HepG2 (cell line): ENCODE data around the gene PAN2. TPM values are rescaled to one million over a fixed set of nuclear protein-coding genes. Genes with fewer than 3 reads are reported as not detected.

ENCODE experiments used
- ATAC-seq: fragments of 200-7000 bp; cut with Tn5 transposase; 3 replicates; pipeline ENCODE4 v1.9.1; 2020; ENCODE audit warnings: mild to moderate bottlenecking, moderate library complexity
- BruUV-seq: library from RNA; stranded (reverse); fragments of 400-500 nt; replicated peaks from 2 replicates; lab custom pipeline; 2021; lab: Mats Ljungman, UMichigan
- CTCF ChIA-PET: fragments of 300-600 bp; formaldehyde crosslinking; extraction: SDS; loops from one replicate; lab custom pipeline; 2021; ENCODE audit warnings: low total read pairs, inconsistent platforms, low intra/inter-chr PET ratio; lab: Yijun Ruan, JAX
- POLR2A ChIA-PET: fragments of 350-600 bp; sonication (Branson Sonifier 250); formaldehyde crosslinking; loops from one replicate; lab custom pipeline; 2020; ENCODE audit warnings: antibody characterized with exemption, inconsistent platforms; lab: Yijun Ruan, JAX
- DNase-seq: peaks from one replicate; pipeline ENCODE4 v3.0.0-alpha.2; 2015; ENCODE audit warnings: low spot score
- FAIRE-seq: peaks from 3 replicates; lab custom pipeline; 2011; peaks lifted over from hg19 to GRCh38; lab: Jason Lieb, UNC
- H2AFZ ChIP-seq: one replicate; pipeline ENCODE4 v1.6.1; 2011; ENCODE audit warnings: low read length, inconsistent platforms
- H3K27ac ChIP-seq: fragments of 300-600 bp; 3 replicates; pipeline ENCODE4 v1.8.0; 2011; ENCODE audit warnings: mixed run types, mild to moderate bottlenecking, mixed read lengths, low read length, inconsistent platforms; ENCODE audit not compliant: insufficient read depth; ENCODE audit errors: extremely low read length
- H3K27me3 ChIP-seq, 2 experiments: fragments of 200-600 bp in 1 of 2; 2 replicates in 1 of 2; 3 replicates in 1 of 2; pipeline versions ENCODE4 v1.6.0 to v1.8.0; 2011; ENCODE audit warnings: low read length in 2 of 2, mild to moderate bottlenecking in 2 of 2, moderate library complexity in 2 of 2, inconsistent platforms in 1 of 2; ENCODE audit not compliant: insufficient read depth in 2 of 2, control insufficient read depth in 1 of 2
- H3K36me3 ChIP-seq, 2 experiments: fragments of 200-600 bp in 1 of 2; replicated peaks in 1 of 2; 2 replicates in 1 of 2; 3 replicates in 1 of 2; pipeline versions ENCODE4 v1.5.1 to v1.8.0; 2011; ENCODE audit warnings: low read length in 2 of 2, inconsistent platforms in 1 of 2; ENCODE audit not compliant: insufficient read depth in 2 of 2, control insufficient read depth in 1 of 2
- H3K4me1 ChIP-seq: 2 replicates; pipeline ENCODE4 v1.5.1; 2012; ENCODE audit warnings: low read length, inconsistent platforms; ENCODE audit not compliant: insufficient read depth
- H3K4me2 ChIP-seq: 2 replicates; pipeline ENCODE4 v1.6.0; 2011; ENCODE audit warnings: low read depth, low read length, inconsistent platforms
- H3K4me3 ChIP-seq, 3 experiments: fragments of 200-600 bp in 1 of 3; sonication (generic), shearing (Covaris generic) in 1 of 3; replicated peaks in 1 of 3; 2 replicates each; pipeline ENCODE4 v1.5.1; 2011 to 2016; ENCODE audit warnings: low read length in 3 of 3, inconsistent platforms in 2 of 3, low read depth in 2 of 3, mild to moderate bottlenecking in 2 of 3, control low read depth in 1 of 3, mixed read lengths in 1 of 3; ENCODE audit not compliant: insufficient read depth in 1 of 3
- H3K79me2 ChIP-seq: one replicate; pipeline ENCODE4 v1.6.1; 2011; ENCODE audit warnings: low read length, inconsistent platforms; ENCODE audit not compliant: insufficient read depth
- H3K9ac ChIP-seq: 2 replicates; pipeline ENCODE4 v1.6.0; 2011; ENCODE audit warnings: mild to moderate bottlenecking, low read depth, low read length, inconsistent platforms; ENCODE audit not compliant: insufficient read depth
- H3K9me3 ChIP-seq: 2 replicates; pipeline ENCODE4 v1.5.1; 2012; ENCODE audit warnings: mild to moderate bottlenecking, low read length
- H4K20me1 ChIP-seq: 2 replicates; pipeline ENCODE4 v1.6.0; 2011; ENCODE audit warnings: inconsistent platforms, mild to moderate bottlenecking, low read length, moderate library complexity; ENCODE audit not compliant: insufficient read depth
- CHD4 ChIP-seq: fragments of 200-600 bp; sonication (generic); IDR thresholded peaks from 2 replicates; pipeline ENCODE4 v1.7.0; 2017; ENCODE audit warnings: mild to moderate bottlenecking, low read length, borderline replicate concordance
- GATAD1 ChIP-seq: IDR thresholded peaks from 2 replicates; pipeline ENCODE4 v1.6.1; 2016; ENCODE audit warnings: missing genetic modification reagents, missing compliant biosample characterization
- PHF5A ChIP-seq: IDR thresholded peaks from one replicate; pipeline ENCODE4 v1.6.1; 2018; ENCODE audit warnings: low read depth, missing genetic modification reagents; ENCODE audit not compliant: unreplicated experiment
- SNAI1 ChIP-seq: sonication (generic); formaldehyde crosslinking; IDR thresholded peaks from 2 replicates; pipeline ENCODE4 v1.5.0; 2020; ENCODE audit warnings: mild to moderate bottlenecking, missing genetic modification reagents, borderline replicate concordance
- TOE1 ChIP-seq: sonication (generic); formaldehyde crosslinking; IDR thresholded peaks from 2 replicates; pipeline ENCODE4 v1.4.0; 2020; ENCODE audit warnings: mild to moderate bottlenecking, missing genetic modification reagents
- ZBTB8A ChIP-seq: sonication (generic); formaldehyde crosslinking; IDR thresholded peaks from 2 replicates; pipeline ENCODE4 v1.4.0; 2020; ENCODE audit warnings: mild to moderate bottlenecking, low read depth, missing genetic modification reagents, borderline replicate concordance
- ZC3H13 ChIP-seq: sonication (generic); formaldehyde crosslinking; IDR thresholded peaks from 2 replicates; pipeline ENCODE4 v1.8.1; 2023; ENCODE audit warnings: mild to moderate bottlenecking, missing genetic modification reagents, moderate library complexity
- ZNF775 ChIP-seq: sonication (generic); formaldehyde crosslinking; IDR thresholded peaks from 2 replicates; pipeline ENCODE4 v1.4.0; 2020; ENCODE audit warnings: missing genetic modification reagents, mild to moderate bottlenecking, moderate library complexity, borderline replicate concordance
- WGBS: methylation state at CpG from one replicate; pipeline ENCODE4 v1.1.6; 2017; ENCODE audit warnings: low lambda C conversion rate; 5-methylcytosine and 5-hydroxymethylcytosine counted together
- in situ Hi-C: cut with HindIII; loops from 2 replicates; pipeline ENCODE4 v1.10.0; 2017; ENCODE audit warnings: low pct_unique_long_range_greater_than_20kb; ENCODE audit not compliant: extremely low pct_ligation_motif_present
- intact Hi-C: fragments of 100-400 bp; cut with micrococcal nuclease; formaldehyde crosslinking; loops from one replicate; pipeline ENCODE4 v1.10.0; 2022; ENCODE audit not compliant: unreplicated experiment
- polyA plus RNA-seq, 8 experiments: library from polyadenylated mRNA; depleted of rRNA in 3 of 8; stranded (reverse) in 7 of 8; unstranded in 1 of 8; fragments of >200 nt; fragmentation: Illumina TruSeq in 4 of 8; extraction: Trizol in 4 of 8; gene quantifications; 2 replicates each; pipeline versions ENCODE4 v1.2.1 to v1.2.3, GENCODE V29; 2011 to 2016; ENCODE audit warnings: low read depth in 4 of 8, missing spikeins in 1 of 8, mixed read lengths in 1 of 8; ENCODE audit not compliant: insufficient read depth in 1 of 8
- total RNA-seq, 5 experiments: library from RNA; depleted of rRNA; stranded (reverse); fragments of >200 nt; fragmentation: Illumina TruSeq; extraction: Trizol; gene quantifications; 2 replicates each; pipeline ENCODE4 v1.2.3, GENCODE V29; 2016; ENCODE audit warnings: low read depth in 1 of 5
- TF ChIP-seq, protein P1 (sequence below): sonication (generic); formaldehyde crosslinking; IDR thresholded peaks from 2 replicates; pipeline ENCODE4 v1.5.0; 2020; ENCODE audit warnings: missing genetic modification reagents

The PAN2 gene
- total and polyA plus RNA-seq, 2 of the 13 experiments (the other 11 are each of a cell fraction or from before 2014, with no cell fraction given) = 27.2 to 61.1 TPM

DNA sequence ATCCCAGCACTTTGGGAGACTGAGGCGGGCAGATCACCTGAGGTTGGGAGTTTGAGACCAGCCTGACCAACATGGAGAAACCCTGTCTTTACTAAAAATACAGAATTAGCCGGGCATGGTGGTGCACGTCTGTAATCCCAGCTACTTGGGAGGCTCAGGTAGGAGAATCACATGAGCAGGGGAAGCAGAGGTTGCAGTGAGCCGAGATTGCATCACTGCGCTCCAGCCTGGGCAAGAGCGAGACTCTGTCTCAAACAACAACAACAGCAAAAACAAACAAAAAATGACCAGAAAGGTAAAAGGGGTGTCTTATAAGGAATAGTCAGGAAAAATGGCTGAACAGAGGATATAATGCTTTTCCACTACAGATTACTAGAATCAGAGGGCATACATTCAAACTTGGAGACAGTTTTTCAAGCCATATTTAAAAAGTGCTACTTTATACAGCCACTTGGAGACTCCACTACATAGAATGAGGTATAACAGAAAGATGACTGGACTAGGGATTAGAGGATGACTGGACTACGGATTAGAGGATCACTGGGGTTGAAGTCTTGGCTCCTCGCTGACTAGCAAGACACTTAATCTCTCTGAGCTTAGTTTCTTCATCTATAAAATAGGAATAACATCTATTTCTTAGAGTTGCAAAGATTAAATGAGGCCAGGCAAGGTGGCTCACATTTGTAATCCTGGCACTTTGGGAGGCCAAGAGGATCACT lies 28.8 kb downstream of the PAN2 start (continued):
- no peak for TF ChIP-seq ZC3H13
- TF ChIP-seq, protein P1, sequence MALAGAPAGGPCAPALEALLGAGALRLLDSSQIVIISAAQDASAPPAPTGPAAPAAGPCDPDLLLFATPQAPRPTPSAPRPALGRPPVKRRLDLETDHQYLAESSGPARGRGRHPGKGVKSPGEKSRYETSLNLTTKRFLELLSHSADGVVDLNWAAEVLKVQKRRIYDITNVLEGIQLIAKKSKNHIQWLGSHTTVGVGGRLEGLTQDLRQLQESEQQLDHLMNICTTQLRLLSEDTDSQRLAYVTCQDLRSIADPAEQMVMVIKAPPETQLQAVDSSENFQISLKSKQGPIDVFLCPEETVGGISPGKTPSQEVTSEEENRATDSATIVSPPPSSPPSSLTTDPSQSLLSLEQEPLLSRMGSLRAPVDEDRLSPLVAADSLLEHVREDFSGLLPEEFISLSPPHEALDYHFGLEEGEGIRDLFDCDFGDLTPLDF = no peak
- no peak for TF ChIP-seq GATAD1 (CRISPR knock-in tag)

- in situ Hi-C loops = no loop called here
- no peak for TF ChIP-seq ZNF775 (CRISPR knock-in tag)
- TF ChIP-seq ZBTB8A (CRISPR knock-in tag) = no peak
- no peak for TF ChIP-seq CHD4
- TF ChIP-seq SNAI1 (CRISPR knock-in tag) = no peak
- TF ChIP-seq TOE1 (CRISPR knock-in tag) = no peak
- no peak for TF ChIP-seq PHF5A (CRISPR knock-in tag)
- TF ChIP-seq, all 625 proteins: peak for 0
- Histone ChIP-seq H3K79me2 (peaks cover 5% of the 10 kb centered on the region), H3K9ac (no peak overlapping the region), H3K4me2 (no peak overlapping the region), H4K20me1 (no peaks in the 10 kb centered on the region), H3K4me3 (no peak overlapping the region), H3K4me1 (peaks cover 31% of the 10 kb centered on the region), H3K27me3 (no peaks in the 10 kb centered on the region; a peak in 1 of 5 replicates), H3K27ac (no peak overlapping the region), H2AFZ (no peak overlapping the region), H3K9me3 (no peaks in the 10 kb centered on the region), H3K36me3 (peaks cover 4 to 15% of the 10 kb centered on the region in 2 experiments; a peak in 3 of 5 replicates)
- no TSS peak for BruUV-seq
- 100% methylated on average over 3 of the region's 3 CpGs for WGBS
- no peak for FAIRE-seq
- POLR2A ChIA-PET = interaction anchor here (1.5 kb wide), 1 partner anchor 12 kb away, joined by 7 read pairs; the partner anchor contains the start of gene CNPY2
- DNase-seq = no peak
- CTCF ChIA-PET = no interaction called here
- intact Hi-C loops = no loop called here
- no peak for ATAC-seq
Observed at GRCh38 chr12:56304276-56304675, 29.5 kb downstream of the PAN2 start.
